H9 (cell line): ENCODE measurements around the gene CDH4. TPM values are rescaled to one million over a fixed set of nuclear protein-coding genes. Genes with fewer than 3 reads are reported as not detected.

Experiments
- DNase-seq: peaks from one replicate; pipeline ENCODE4 v3.0.0-alpha.2; 2017
- H2AFZ ChIP-seq: one replicate; pipeline ENCODE4 v1.6.1; 2013; ENCODE audit warnings: mild to moderate bottlenecking, low read length, control low read depth, moderate library complexity
- H2AK5ac ChIP-seq: 2 replicates; pipeline ENCODE4 v1.6.1; 2013; ENCODE audit warnings: low read length, control low read depth, mixed read lengths; ENCODE audit not compliant: insufficient read length
- H2BK120ac ChIP-seq: one replicate; pipeline ENCODE4 v1.6.1; 2013; ENCODE audit warnings: low read depth, mild to moderate bottlenecking, low read length, control low read depth, inconsistent platforms; ENCODE audit not compliant: poor library complexity, severe bottlenecking
- H2BK12ac ChIP-seq: 2 replicates; pipeline ENCODE4 v1.6.1; 2013; ENCODE audit warnings: low read length, control low read depth, mixed read lengths, low read depth; ENCODE audit not compliant: insufficient read length
- H2BK15ac ChIP-seq: 2 replicates; pipeline ENCODE4 v1.6.1; 2013; ENCODE audit warnings: low read depth, low read length, control low read depth
- H2BK20ac ChIP-seq: one replicate; pipeline ENCODE4 v1.6.1; 2013; ENCODE audit warnings: low read depth, mild to moderate bottlenecking, low read length, control low read depth, inconsistent platforms; ENCODE audit not compliant: poor library complexity, severe bottlenecking
- H2BK5ac ChIP-seq: 2 replicates; pipeline ENCODE4 v1.6.1; 2013; ENCODE audit warnings: low read length, control low read depth, mixed read lengths; ENCODE audit not compliant: insufficient read length
- H3K14ac ChIP-seq: 2 replicates; pipeline ENCODE4 v1.6.1; 2013; ENCODE audit warnings: low read length, control low read depth; ENCODE audit not compliant: insufficient read depth
- H3K18ac ChIP-seq: 2 replicates; pipeline ENCODE4 v1.6.1; 2013; ENCODE audit warnings: low read depth, mild to moderate bottlenecking, mixed read lengths, low read length, control low read depth; ENCODE audit not compliant: insufficient read length
- H3K23ac ChIP-seq: 2 replicates; pipeline ENCODE4 v1.6.1; 2013; ENCODE audit warnings: low read length, control low read depth, mixed read lengths, low read depth; ENCODE audit not compliant: insufficient read length
- H3K23me2 ChIP-seq: 2 replicates; pipeline ENCODE4 v1.6.1; 2013; ENCODE audit warnings: low read depth, mild to moderate bottlenecking, mixed read lengths, low read length, control low read depth; ENCODE audit not compliant: insufficient read length, poor library complexity, severe bottlenecking
- H3K27ac ChIP-seq: 2 replicates; pipeline ENCODE4 v1.5.1; 2013; ENCODE audit warnings: low read length, control low read depth, mixed read lengths, low read depth; ENCODE audit not compliant: insufficient read length
- H3K27me3 ChIP-seq: 2 replicates; pipeline ENCODE4 v1.6.1; 2013; ENCODE audit warnings: low read length, control low read depth, inconsistent platforms; ENCODE audit not compliant: insufficient read depth
- H3K4ac ChIP-seq: 2 replicates; pipeline ENCODE4 v1.6.1; 2013; ENCODE audit warnings: low read depth, mild to moderate bottlenecking, control low read depth, inconsistent platforms, low read length, moderate library complexity
- H3K4me1 ChIP-seq: 2 replicates; pipeline ENCODE4 v1.6.1; 2013; ENCODE audit warnings: low read length, control low read depth, inconsistent platforms; ENCODE audit not compliant: insufficient read depth
- H3K4me2 ChIP-seq: 2 replicates; pipeline ENCODE4 v1.6.1; 2013; ENCODE audit warnings: low read length, control low read depth, mixed read lengths; ENCODE audit not compliant: insufficient read length, insufficient read depth
- H3K56ac ChIP-seq: 2 replicates; pipeline ENCODE4 v1.6.1; 2013; ENCODE audit warnings: low read depth, mild to moderate bottlenecking, mixed read lengths, low read length, control low read depth; ENCODE audit not compliant: insufficient read length
- H3K79me1 ChIP-seq: 2 replicates; pipeline ENCODE4 v1.6.1; 2013; ENCODE audit warnings: low read depth, mild to moderate bottlenecking, moderate library complexity, low read length, control low read depth, inconsistent platforms; ENCODE audit not compliant: insufficient read depth, poor library complexity, severe bottlenecking
- H3K79me2 ChIP-seq: 2 replicates; pipeline ENCODE4 v1.6.1; 2013; ENCODE audit warnings: low read length, control low read depth, inconsistent platforms; ENCODE audit not compliant: insufficient read depth
- H3K9ac ChIP-seq: 2 replicates; pipeline ENCODE4 v1.6.1; 2013; ENCODE audit warnings: low read length, control low read depth, mixed read lengths; ENCODE audit not compliant: insufficient read length; ENCODE audit errors: extremely low read depth
- H3K9me3 ChIP-seq: one replicate; pipeline ENCODE4 v1.6.1; 2013; ENCODE audit warnings: low read depth, low read length, inconsistent platforms; ENCODE audit not compliant: control insufficient read depth
- H3T11ph ChIP-seq: one replicate; pipeline ENCODE4 v1.6.1; 2013; ENCODE audit warnings: mild to moderate bottlenecking, low read length, control low read depth, inconsistent platforms
- H4K20me1 ChIP-seq: one replicate; pipeline ENCODE4 v1.6.1; 2013; ENCODE audit not compliant: control insufficient read depth, insufficient read length, insufficient read depth
- H4K5ac ChIP-seq: 2 replicates; pipeline ENCODE4 v1.6.1; 2013; ENCODE audit warnings: low read depth, mild to moderate bottlenecking, mixed read lengths, low read length, control low read depth; ENCODE audit not compliant: insufficient read length
- H4K8ac ChIP-seq: replicated peaks from 2 replicates; pipeline ENCODE4 v1.6.1; 2013; ENCODE audit warnings: low read length, control low read depth, mixed read lengths, low read depth; ENCODE audit not compliant: insufficient read length
- H4K91ac ChIP-seq: 2 replicates; pipeline ENCODE4 v1.6.1; 2013; ENCODE audit warnings: low read depth, mild to moderate bottlenecking, moderate library complexity, mixed read lengths, low read length, control low read depth; ENCODE audit not compliant: insufficient read length
- H3K27ac Mint-ChIP-seq, 3 experiments: 2 replicates in 2 of 3; 3 replicates in 1 of 3; pipeline ENCODE4 v1.8.0; 2020 to 2021; ENCODE audit warnings: mixed read lengths in 3 of 3, mild to moderate bottlenecking in 1 of 3, moderate library complexity in 1 of 3
- H3K27me3 Mint-ChIP-seq: 2 replicates; pipeline ENCODE4 v1.8.0; 2021; ENCODE audit warnings: low read depth, mild to moderate bottlenecking, moderate library complexity, mixed read lengths
- H3K36me3 Mint-ChIP-seq, 3 experiments: 2 replicates in 2 of 3; 3 replicates in 1 of 3; pipeline ENCODE4 v1.8.0; 2020 to 2021; ENCODE audit warnings: low read depth in 3 of 3, mixed read lengths in 3 of 3; ENCODE audit not compliant: insufficient read depth in 1 of 3
- H3K4me1 Mint-ChIP-seq, 2 experiments: 2 replicates each; pipeline ENCODE4 v1.8.0; 2020; ENCODE audit warnings: mixed read lengths in 2 of 2
- H3K4me3 Mint-ChIP-seq, 2 experiments: 2 replicates in 1 of 2; 3 replicates in 1 of 2; pipeline ENCODE4 v1.8.0; 2020 to 2021; ENCODE audit warnings: mild to moderate bottlenecking in 2 of 2, mixed read lengths in 2 of 2, moderate library complexity in 1 of 2
- H3K9me3 Mint-ChIP-seq, 2 experiments: 2 replicates in 1 of 2; 3 replicates in 1 of 2; pipeline ENCODE4 v1.8.0; 2020; ENCODE audit warnings: mild to moderate bottlenecking in 2 of 2, mixed read lengths in 2 of 2, moderate library complexity in 1 of 2
- WGBS: extraction: QIAGEN DNeasy Blood & Tissue Kit; methylation state at CpG from one replicate; pipeline ENCODE4 v1.1.7; 2013; ENCODE audit warnings: missing lambda C conversion rate, low lambda C conversion rate, mixed read lengths; ENCODE audit not compliant: insufficient read length; ENCODE audit errors: extremely low coverage; 5-methylcytosine and 5-hydroxymethylcytosine counted together
- total RNA-seq: library from RNA; stranded (reverse); gene quantifications from 2 replicates; pipeline ENCODE4 v1.2.1, GENCODE V29; 2021
- TF ChIP-seq, protein P1 (sequence below): fragments of 200-600 bp; sonication (generic); conservative IDR thresholded peaks from 3 replicates; pipeline ENCODE4 v1.8.0; 2021; ENCODE audit warnings: antibody characterized with exemption, mild to moderate bottlenecking

Gene CDH4
- total RNA-seq, 1 experiment from 2014 or later, result 3.0 TPM

DNA sequence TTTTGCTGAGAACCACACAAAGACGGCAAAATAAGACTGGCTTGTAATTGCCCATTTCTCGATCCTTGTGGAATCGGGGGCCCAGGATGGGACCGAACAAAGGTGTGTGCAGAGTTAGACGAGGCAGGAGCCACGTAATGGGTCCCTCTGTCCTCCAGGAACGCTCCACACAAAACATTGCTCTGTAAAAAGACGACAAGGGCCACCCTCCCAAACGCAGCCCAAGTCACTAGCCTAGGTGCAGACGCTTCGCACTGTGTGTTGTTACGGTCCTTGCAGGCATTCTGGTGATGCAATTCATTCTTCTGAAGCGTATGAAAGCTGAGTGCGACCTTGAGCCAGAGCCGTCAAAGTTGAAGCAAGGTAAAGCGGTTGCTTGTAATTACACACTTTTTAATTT, 450.2 kb downstream of the CDH4 start:
- no peak overlapping the region for H3K56ac ChIP-seq
- no peak overlapping the region; a peak in 1 of 7 replicates for H3K27ac Mint-ChIP-seq
- H2BK12ac ChIP-seq, result no peak overlapping the region
- H4K91ac ChIP-seq, result no peak overlapping the region
- no peak overlapping the region for H3K27ac ChIP-seq
- TF ChIP-seq, protein P1, sequence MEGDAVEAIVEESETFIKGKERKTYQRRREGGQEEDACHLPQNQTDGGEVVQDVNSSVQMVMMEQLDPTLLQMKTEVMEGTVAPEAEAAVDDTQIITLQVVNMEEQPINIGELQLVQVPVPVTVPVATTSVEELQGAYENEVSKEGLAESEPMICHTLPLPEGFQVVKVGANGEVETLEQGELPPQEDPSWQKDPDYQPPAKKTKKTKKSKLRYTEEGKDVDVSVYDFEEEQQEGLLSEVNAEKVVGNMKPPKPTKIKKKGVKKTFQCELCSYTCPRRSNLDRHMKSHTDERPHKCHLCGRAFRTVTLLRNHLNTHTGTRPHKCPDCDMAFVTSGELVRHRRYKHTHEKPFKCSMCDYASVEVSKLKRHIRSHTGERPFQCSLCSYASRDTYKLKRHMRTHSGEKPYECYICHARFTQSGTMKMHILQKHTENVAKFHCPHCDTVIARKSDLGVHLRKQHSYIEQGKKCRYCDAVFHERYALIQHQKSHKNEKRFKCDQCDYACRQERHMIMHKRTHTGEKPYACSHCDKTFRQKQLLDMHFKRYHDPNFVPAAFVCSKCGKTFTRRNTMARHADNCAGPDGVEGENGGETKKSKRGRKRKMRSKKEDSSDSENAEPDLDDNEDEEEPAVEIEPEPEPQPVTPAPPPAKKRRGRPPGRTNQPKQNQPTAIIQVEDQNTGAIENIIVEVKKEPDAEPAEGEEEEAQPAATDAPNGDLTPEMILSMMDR, result no peak
- no peak overlapping the region for H2AK5ac ChIP-seq
- H3K18ac ChIP-seq, result no peak overlapping the region
- no peaks in the 10 kb centered on the region for H3K79me1 ChIP-seq
- H3K23ac ChIP-seq, result no peak overlapping the region
- no peak overlapping the region for H2BK20ac ChIP-seq
- H4K5ac ChIP-seq, result no peak overlapping the region
- no peaks in the 10 kb centered on the region for H3K9me3 ChIP-seq
- H3K27me3 Mint-ChIP-seq, result peaks cover 56% of the 10 kb centered on the region
- H3T11ph ChIP-seq, result no peak overlapping the region
- no peak overlapping the region for H3K4me3 Mint-ChIP-seq
- no peak overlapping the region for H3K14ac ChIP-seq
- no peaks in the 10 kb centered on the region; the same call in 1 of the 2 replicates for H3K27me3 ChIP-seq
- H3K4me1 Mint-ChIP-seq, result no peaks in the 10 kb centered on the region
- no peak overlapping the region for H3K4me2 ChIP-seq
- no peaks in the 10 kb centered on the region for H3K23me2 ChIP-seq
- no peak for DNase-seq
- H3K9me3 Mint-ChIP-seq, result peaks cover 0 to 4% of the 10 kb centered on the region in 2 experiments; a peak in 1 of 5 replicates
- no peak overlapping the region for H2BK15ac ChIP-seq
- H3K36me3 Mint-ChIP-seq, result no peaks in the 10 kb centered on the region; a peak in 1 of 7 replicates
- H2AFZ ChIP-seq, result no peak overlapping the region
- no CpG with 5 or more reads among the region's 16 CpGs for WGBS
- H3K9ac ChIP-seq, result no peak overlapping the region
- H3K4ac ChIP-seq, result no peak overlapping the region
- no peaks in the 10 kb centered on the region for H3K79me2 ChIP-seq
- no peak overlapping the region for H2BK120ac ChIP-seq
- no peak overlapping the region for H2BK5ac ChIP-seq
- no peaks in the 10 kb centered on the region for H4K20me1 ChIP-seq
- H3K4me1 ChIP-seq, result no peaks in the 10 kb centered on the region
- H4K8ac ChIP-seq, result no peak overlapping the region
